K562 (cell line): ENCODE measurements around the gene NADSYN1.

ENCODE experiments used
- ELF1 ChIP-seq: fragments of 200-800 bp; sonication (Bioruptor generic); IDR thresholded peaks from 2 replicates; pipeline ENCODE4 v1.6.1; 2016; ENCODE audit warnings: missing genetic modification characterization, missing compliant biosample characterization
- NFIX ChIP-seq: fragments of 250-450 bp; sonication (Bioruptor Pico); IDR thresholded peaks from 2 replicates; pipeline ENCODE4 v1.4.0; 2020; ENCODE audit warnings: low read depth, mild to moderate bottlenecking, moderate library complexity
- TF ChIP-seq, protein P1 (sequence below), 3 experiments: IDR thresholded peaks in 2 of 3; conservative IDR thresholded peaks in 1 of 3; 2 replicates each; pipeline ENCODE4 v1.5.1; 2011 to 2012; ENCODE audit warnings: low read length in 3 of 3, mild to moderate bottlenecking in 3 of 3, control low read depth in 2 of 3, improper control_type of control experiment in 1 of 3, inconsistent platforms in 1 of 3, low read depth in 1 of 3, mixed read lengths in 1 of 3, moderate library complexity in 1 of 3; ENCODE audit not compliant: insufficient read depth in 2 of 3
- TF ChIP-seq, protein P2 (sequence below): IDR thresholded peaks from 2 replicates; pipeline ENCODE4 v1.6.1; 2012; ENCODE audit warnings: low read depth, low read length, improper control_type of control experiment, borderline replicate concordance
- TF ChIP-seq, protein P3 (sequence below): sonication (generic); formaldehyde crosslinking; IDR thresholded peaks from 2 replicates; pipeline ENCODE4 v1.8.0; 2022; ENCODE audit warnings: missing genetic modification reagents, mild to moderate bottlenecking, borderline replicate concordance
- TF ChIP-seq, protein P4 (sequence below): IDR thresholded peaks from 2 replicates; pipeline ENCODE4 v1.6.1; 2016; ENCODE audit warnings: missing genetic modification characterization, missing compliant biosample characterization

DNA sequence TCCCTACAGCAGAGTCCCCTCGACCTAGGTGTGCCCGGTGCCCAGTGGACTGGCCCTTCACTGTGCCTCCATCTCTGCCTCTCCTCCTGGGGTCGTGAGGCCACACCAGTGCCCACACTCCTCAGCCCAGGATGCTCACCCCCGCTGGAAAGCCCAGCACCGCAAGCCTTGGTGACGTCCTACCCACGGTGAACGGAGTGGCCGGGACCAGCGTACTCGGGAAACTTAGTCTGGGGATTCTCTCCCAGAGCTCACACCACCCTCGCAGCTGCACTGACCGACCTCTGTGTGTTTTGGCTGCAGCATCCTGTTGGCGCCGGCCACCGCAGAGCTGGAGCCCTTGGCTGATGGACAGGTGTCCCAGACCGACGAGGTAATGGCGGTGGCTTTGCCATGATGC is 38.5 kb downstream of the NADSYN1 start:
- TF ChIP-seq, protein P1, sequence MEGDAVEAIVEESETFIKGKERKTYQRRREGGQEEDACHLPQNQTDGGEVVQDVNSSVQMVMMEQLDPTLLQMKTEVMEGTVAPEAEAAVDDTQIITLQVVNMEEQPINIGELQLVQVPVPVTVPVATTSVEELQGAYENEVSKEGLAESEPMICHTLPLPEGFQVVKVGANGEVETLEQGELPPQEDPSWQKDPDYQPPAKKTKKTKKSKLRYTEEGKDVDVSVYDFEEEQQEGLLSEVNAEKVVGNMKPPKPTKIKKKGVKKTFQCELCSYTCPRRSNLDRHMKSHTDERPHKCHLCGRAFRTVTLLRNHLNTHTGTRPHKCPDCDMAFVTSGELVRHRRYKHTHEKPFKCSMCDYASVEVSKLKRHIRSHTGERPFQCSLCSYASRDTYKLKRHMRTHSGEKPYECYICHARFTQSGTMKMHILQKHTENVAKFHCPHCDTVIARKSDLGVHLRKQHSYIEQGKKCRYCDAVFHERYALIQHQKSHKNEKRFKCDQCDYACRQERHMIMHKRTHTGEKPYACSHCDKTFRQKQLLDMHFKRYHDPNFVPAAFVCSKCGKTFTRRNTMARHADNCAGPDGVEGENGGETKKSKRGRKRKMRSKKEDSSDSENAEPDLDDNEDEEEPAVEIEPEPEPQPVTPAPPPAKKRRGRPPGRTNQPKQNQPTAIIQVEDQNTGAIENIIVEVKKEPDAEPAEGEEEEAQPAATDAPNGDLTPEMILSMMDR (IDR thresholded peaks at IDR 0.05 in 2 of 3, conservative IDR thresholded peaks at IDR 0.05 in 1 of 3; ENCODE audit: insufficient read depth in 2 of 3, low read depth in 1 of 3, low read length in 3 of 3), result no peak
- TF ChIP-seq ELF1 (tag) (no peak), NFIX (no peak)
- TF ChIP-seq, protein P2, sequence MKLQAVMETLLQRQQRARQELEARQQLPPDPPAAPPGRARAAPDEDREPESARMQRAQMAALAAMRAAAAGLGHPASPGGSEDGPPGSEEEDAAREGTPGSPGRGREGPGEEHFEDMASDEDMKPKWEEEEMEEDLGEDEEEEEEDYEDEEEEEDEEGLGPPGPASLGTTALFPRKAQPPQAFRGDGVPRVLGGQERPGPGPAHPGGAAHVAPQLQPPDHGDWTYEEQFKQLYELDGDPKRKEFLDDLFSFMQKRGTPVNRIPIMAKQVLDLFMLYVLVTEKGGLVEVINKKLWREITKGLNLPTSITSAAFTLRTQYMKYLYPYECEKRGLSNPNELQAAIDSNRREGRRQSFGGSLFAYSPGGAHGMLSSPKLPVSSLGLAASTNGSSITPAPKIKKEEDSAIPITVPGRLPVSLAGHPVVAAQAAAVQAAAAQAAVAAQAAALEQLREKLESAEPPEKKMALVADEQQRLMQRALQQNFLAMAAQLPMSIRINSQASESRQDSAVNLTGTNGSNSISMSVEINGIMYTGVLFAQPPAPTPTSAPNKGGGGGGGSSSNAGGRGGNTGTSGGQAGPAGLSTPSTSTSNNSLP, result no peak
- TF ChIP-seq, protein P3, sequence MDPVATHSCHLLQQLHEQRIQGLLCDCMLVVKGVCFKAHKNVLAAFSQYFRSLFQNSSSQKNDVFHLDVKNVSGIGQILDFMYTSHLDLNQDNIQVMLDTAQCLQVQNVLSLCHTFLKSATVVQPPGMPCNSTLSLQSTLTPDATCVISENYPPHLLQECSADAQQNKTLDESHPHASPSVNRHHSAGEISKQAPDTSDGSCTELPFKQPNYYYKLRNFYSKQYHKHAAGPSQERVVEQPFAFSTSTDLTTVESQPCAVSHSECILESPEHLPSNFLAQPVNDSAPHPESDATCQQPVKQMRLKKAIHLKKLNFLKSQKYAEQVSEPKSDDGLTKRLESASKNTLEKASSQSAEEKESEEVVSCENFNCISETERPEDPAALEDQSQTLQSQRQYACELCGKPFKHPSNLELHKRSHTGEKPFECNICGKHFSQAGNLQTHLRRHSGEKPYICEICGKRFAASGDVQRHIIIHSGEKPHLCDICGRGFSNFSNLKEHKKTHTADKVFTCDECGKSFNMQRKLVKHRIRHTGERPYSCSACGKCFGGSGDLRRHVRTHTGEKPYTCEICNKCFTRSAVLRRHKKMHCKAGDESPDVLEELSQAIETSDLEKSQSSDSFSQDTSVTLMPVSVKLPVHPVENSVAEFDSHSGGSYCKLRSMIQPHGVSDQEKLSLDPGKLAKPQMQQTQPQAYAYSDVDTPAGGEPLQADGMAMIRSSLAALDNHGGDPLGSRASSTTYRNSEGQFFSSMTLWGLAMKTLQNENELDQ (CRISPR knock-in tag), result no peak
- TF ChIP-seq, protein P4, sequence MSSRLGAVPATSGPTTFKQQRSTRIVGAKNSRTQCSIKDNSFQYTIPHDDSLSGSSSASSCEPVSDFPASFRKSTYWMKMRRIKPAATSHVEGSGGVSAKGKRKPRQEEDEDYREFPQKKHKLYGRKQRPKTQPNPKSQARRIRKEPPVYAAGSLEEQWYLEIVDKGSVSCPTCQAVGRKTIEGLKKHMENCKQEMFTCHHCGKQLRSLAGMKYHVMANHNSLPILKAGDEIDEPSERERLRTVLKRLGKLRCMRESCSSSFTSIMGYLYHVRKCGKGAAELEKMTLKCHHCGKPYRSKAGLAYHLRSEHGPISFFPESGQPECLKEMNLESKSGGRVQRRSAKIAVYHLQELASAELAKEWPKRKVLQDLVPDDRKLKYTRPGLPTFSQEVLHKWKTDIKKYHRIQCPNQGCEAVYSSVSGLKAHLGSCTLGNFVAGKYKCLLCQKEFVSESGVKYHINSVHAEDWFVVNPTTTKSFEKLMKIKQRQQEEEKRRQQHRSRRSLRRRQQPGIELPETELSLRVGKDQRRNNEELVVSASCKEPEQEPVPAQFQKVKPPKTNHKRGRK (tag), result no peak
